DND-41 (cell line): Measurements from ENCODE around the gene PRTFDC1.

ENCODE experiments used
- CTCF ChIP-seq: IDR thresholded peaks from 2 replicates; pipeline ENCODE4 v1.5.1; 2012; ENCODE audit warnings: borderline replicate concordance, low read length, moderate library complexity, mild to moderate bottlenecking; ENCODE audit not compliant: poor library complexity, severe bottlenecking; ENCODE audit errors: extremely low read depth
- EZH2 ChIP-seq: IDR thresholded peaks from 3 replicates; pipeline ENCODE4 v1.6.1; 2012; ENCODE audit warnings: borderline replicate concordance, low read depth, mild to moderate bottlenecking, moderate library complexity, low read length, inconsistent platforms; ENCODE audit not compliant: severe bottlenecking

- no peak for TF ChIP-seq CTCF
- TF ChIP-seq EZH2, result no peak
Measured at GRCh38 chr10:24902400-24902728, 50.0 kb downstream of the PRTFDC1 start.
